NCI-H2227 (cell line): ENCODE data around the gene FAM20C.

Experiments used
- DNase-seq: peaks from one replicate; lab custom pipeline; 2025; ENCODE audit not compliant: unreplicated experiment; lab: John Stamatoyannopoulos, UW

Gene FAM20C

DNA sequence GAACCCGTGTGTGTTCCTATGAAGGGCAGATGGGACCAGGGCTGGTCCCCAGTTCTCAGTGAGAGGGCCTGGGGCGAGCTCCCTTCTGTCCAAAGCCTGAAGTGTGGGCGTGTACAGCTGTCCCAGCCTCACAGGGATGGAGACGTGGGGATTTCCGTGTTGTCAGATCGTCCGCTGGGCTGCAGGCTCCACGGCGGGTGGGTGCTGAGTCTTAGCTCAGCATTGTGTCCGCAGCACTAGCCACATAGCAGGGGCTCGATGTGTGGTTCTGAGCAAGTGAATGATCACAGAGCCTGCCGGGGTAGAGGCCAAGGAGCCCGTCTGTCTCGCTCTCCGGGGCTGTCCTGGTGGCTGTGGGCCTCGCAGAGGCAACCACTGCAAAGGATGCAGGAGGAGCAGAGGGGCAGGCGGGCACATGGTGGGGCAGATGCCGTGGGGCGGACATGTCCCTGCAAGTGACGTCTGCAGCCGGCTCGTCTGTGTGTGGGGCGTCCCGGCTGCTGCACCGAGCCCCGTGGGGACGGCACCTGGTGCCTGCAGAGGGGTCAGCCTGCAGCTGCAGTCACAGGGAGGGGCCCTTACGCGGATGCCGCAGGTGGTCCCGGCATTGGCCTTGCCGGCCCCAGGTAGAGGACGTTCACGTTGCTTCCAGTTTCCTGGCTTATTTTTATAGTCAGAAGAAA is 30.9 kb downstream of the FAM20C start:
- no peak for DNase-seq

DNA sequence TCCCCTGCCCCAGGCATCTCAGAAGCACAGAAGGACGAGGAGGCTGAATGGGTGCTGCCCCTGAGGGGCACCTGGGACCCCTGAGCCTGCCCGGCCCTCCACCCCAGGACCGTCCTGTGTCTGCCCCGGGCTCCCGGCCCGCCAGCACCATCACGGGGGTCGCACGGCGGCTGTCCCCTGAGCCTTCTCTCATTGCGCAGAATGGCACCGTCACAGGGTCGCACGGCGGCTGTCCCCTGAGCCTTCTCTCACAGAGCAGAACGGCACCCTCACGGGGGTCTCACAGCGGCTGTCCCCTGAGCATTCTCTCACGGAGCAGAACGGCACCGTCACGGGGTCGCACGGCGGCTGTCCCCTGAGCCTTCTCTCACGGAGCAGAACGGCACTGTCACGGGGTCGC is 31.5 kb downstream of the FAM20C start:
- DNase-seq = no peak

DNA sequence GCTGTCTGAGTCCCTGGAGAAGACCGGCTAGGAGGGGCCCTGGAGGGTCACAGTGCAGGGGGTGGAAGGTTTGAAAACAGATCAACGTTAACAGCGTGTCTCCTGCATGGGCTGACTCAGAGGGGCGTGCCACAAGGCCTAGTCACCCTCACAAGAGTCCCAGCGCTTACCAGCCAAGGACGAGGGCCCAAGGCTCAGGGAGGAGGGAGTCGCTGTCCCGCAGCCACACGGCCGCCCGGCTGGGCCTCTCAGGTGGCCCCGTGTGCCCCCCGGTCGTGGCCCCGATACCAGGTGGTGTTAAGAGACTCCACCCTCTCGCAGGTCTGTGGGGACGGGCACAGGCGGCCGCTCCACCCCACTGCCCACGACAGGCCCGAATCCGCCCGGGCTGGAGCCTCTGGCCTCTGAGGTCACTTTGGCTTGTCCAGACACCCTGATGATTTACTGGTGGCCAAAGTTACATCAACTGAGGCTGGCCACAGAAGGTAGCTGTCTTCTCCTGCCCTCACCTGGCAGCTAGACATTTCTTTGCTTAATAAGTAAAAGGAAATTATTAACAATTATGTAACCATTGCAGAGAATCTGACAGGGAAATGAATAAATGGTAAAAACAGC is 34.0 kb downstream of the FAM20C start:
- no peak for DNase-seq

DNA sequence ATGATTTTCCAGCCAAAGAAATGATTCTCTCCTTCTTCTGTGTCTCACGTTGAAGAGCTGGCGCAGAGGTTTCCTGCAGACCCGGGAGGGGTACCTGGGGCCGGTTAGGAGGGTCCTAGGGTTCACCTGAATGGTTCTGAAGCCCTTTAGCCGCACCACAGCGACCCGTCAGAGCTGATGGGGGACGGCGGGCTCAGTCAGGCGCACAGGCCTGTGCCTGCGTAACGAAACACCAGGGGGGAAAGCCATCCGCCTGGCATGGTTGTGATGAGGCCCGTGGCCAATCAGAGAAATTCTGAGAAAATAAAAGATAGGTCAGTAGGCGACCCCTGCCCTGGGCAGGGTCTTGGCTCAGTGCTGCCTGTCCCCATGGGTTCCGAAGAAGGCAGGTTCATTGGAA is 35.6 kb downstream of the FAM20C start:
- no peak for DNase-seq

DNA sequence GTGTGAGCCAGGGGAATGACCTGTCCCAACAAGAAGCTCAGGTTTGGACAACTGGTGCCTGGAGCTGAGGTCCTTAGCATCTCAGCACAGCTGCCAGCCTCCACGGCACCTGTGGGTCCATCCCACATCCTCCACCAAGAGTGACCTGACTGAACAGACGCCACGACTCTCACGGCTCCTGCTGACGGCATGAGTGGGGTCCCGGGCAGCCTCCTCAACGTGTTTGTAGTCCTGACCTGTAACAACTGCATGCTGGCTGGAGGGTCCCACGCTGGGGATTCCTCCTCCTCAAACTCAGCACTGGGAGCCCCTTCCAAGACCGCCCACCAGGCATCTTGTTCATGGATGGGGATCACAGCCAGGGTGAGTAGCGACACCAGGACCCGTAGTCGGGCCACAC is 36.2 kb downstream of the FAM20C start:
- DNase-seq = no peak

DNA sequence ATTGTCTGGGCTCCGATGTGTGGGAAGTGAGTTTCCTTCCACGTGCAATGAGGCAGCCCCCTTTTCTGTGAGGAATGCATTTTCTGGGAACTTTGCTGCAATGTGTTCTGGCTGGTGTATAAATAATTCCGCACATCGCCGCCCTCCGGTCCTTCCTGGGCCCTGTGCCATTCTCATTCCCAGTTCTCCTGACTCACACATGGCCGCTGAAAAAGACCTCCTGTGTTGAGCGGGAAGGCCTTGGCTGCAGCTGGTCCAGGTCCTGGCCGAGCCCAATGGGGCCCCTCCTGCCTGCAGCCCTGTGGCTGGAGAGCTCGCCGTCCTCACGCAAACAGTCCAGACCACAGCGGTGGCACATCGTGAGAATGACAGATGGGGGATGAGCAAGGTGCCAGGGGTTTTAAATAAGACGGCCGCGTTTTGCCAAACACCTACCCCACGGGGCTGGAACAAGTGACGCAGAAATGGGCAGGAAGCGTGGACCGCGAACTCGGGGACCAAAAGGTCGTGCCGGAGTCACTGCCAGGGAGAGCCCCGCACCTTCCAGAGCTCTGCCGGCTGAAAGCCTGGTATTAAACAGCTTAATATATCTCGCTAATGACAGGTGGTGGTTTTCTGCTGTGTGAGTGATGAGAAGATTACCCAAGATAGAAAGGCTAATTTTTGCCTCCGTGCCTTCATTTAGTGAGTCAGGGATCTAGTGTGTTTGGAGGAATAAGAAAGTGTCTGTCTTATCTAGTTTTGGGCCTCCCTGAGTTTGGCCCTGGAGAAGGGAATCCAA is 37.0 kb downstream of the FAM20C start:
- no peak for DNase-seq

DNA sequence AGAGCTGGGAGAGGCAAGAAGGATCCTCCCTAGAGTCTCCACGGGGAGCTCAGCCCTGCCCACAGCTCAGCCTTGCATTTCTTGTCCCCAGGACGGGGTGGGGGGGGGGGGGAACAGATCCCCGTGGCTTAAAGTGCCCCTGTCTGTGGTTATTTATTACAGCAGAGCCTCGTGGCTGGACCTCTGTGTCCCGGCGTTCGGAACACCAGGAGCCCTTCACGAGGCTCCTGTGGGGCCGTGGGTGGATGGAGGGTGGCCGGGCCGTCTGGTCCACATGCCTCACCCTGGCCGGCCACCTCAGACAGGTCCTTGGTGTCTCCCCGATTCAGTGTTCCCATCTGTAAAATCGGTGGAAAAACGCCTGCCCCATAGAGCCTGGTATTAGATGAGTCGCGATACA is 37.9 kb downstream of the FAM20C start:
- DNase-seq = no peak

DNA sequence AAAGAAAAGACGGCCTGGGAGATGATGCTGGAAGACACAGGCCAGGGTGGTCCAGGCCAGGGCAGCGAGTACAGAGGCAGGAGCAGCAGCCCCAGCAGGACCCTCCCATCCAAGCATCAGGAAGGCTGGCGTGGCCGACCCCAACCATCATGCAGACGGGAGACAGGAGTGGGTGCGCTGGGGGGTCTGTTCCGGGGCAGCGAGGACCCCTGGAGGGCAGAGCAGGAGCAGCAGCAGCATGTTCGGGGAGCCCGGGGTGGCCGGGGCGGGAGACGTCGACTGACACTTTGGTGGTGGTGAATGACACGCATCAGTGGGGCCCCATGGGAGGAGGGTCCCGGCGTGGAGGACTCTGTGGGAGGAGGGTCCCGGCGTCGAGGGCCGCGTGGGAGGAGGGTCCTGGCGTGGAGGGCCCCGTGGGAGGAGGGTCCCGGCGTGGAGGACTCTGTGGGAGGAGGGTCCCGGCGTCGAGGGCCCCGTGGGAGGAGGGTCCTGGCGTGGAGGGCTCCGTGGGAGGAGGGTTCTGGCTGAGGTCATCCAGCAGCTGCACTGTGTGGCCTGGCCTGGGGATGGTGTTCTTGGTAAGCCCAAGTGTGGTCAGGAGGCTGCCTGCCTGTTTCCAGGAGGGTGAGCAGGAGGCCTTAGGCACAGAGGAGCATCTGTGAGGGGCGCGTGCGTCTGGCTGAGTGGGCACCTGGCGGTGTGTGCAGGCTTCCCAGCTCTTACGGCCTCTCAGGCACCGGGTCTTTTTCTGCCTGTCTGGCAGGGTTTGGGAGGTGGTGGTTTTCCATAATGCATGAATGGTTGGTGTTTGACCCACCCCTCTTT is 38.9 kb downstream of the FAM20C start:
- DNase-seq = no peak

DNA sequence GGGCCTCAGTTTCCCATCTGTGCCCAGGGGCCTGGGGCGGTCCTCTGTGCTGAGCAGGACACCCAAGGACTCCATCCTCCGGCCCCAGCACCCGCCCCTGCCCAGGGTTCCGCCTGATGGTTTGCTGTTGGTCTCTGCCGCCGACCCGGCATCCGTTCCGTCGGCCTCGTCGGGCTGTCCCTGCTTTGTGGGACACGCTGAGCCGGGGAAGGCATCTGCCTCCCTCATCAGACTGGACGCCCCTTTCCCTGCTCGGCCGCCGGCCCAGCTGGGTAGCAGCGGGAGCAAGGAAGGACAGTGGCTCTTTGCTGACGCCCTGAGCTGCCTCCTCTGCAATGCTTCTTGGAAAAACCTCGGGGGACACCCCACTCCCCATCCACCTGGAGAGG is 39.5 kb downstream of the FAM20C start:
- DNase-seq = no peak

DNA sequence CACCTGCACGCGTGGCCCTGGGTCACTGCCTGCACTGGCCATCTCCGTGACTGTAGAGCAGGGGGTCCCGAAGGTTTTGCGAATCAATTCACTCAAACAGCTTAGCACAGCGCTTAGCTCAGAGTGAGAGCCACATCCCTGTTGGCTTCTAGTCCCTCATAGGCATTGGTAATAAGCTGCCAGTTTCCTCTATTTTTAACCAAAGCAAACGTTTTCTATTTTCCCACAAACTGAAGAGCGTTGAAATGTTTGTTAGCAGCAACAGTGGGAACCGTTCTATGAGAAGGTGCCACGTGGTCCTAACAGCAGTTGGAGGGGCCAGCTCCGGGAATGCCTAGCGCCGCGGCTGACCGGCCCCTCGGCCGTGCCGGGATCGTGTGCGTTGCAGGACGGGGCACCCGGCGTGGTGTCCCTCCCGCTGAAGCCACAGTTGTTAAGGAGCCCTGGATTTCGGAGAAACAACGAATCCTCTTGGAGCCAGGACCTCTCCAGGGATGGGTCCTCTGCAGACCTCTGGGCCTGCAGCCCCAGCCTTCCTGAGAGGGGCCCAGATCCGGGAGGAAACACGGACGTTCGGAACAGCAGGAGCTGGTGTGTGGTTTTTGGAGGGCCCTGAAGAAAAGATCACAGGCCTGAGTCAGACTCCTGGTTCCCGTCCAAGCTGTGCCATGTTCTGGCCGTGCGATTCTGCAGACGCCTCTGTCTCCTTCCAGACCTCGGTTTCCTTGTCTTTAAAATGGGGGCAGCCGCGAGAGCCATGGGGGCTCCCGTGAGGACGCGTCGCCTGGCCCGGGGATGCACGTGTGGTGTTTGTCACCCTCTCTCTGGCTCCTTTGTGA is 40.3 kb downstream of the FAM20C start:
- no peak for DNase-seq

DNA sequence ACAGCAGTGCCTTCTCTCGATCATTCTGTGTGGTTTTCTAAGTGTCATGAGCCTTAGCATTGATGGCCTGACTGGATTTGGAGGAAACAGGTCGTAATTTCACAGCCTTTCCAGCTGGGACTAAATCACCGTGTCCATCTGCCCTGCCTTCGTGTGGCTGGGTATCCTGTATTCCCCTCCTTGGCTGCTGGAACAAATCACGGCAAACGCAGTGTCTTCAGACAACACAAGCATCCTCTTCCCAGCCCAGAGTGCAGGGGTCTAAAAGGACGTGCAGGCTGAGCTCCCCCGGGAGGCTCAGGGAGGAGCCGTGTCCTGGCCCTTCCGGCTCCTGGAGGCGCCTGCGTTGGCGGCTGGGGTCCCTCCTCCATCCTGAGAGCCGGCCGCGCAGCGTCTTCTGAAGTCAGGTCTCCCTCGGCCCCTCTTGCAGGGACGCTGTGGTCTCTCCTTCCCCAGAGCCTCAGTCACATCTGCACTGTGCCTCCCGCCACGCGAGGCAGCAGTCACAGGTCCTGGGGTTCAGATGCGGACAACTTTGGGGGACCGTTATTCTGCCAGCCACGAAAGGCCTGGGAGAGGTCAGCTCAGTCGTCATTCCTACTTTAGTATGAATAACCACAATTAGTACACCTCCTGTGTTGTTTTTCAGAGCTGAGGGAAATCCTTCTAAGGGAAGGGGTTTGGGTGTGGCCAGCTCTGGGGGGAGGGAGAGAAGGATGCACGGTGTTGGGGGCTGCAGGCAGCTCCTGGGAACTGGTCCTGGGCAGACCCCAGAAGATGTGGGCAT is 41.1 kb downstream of the FAM20C start:
- DNase-seq = no peak

DNA sequence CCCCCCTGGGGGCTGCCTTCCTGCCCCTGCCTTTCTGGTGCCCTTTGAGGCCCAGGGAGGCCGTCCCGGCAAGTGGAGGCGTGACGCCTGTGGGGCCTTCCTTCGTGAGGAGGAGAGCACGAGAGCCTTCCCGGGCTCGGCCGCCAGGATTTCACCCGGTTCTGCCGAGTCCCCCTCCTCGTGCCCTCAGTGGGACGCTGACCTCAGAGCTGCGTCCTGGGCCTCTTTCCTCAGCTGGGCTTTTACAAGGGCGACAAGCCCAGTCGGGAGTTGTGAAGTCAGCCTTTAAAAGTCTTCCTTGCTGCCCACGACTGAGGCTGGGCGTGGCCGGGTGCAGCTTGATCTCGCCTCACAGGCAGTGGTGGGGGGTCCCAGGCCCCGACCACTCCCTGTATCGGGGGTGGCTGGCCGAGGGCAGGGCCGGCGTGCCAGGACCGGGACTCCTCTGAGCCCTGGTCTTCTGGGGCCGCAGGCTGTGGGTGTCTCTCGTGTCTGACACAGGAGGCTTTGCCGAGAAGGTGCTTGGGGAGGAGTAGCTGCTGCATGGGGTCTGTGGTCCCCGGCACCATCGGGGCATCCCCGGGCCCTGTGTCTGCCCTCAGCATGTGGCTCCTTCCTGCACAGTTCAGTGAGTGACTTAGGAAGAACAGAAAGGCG is 41.8 kb downstream of the FAM20C start:
- no peak for DNase-seq

DNA sequence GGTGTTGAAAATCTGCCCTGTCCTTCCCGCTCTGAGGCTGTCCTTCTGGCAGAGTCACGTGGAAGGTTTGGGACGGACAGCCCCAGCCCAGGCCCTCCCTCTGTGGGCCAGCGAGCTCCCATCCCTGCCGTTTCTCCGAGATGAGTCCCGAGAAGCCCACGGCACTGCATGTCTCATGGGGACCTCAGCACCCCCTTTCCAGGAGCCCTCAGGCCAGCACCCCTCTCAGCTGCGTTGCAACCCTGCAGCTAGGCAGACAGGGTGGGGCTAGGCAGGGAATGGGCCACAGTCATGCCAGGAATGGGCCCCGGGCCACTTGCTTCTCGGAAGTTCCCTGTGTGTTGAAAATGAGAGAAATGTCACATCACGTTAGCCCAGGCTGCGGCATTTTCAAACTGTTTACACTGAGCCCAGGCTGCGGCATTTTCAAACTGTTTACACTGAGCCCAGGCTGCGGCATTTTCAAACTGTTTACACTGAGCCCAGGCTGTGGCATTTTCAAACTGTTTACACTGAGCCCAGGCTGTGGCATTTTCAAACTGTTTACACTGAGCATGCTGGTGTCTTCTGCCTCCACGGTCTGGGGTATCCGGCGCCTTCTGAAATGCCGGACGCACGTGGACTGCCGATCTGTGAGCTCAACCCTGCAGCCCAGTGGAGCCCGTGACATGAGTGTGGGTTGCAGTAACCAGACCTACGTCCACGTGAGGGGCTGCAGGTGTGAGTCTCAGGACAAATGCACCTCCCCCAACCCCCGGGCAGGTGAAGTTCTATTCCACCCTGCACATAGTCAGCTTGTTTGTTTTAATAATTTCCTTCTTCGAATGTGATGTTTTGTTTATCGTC is 42.6 kb downstream of the FAM20C start:
- DNase-seq = no peak

DNA sequence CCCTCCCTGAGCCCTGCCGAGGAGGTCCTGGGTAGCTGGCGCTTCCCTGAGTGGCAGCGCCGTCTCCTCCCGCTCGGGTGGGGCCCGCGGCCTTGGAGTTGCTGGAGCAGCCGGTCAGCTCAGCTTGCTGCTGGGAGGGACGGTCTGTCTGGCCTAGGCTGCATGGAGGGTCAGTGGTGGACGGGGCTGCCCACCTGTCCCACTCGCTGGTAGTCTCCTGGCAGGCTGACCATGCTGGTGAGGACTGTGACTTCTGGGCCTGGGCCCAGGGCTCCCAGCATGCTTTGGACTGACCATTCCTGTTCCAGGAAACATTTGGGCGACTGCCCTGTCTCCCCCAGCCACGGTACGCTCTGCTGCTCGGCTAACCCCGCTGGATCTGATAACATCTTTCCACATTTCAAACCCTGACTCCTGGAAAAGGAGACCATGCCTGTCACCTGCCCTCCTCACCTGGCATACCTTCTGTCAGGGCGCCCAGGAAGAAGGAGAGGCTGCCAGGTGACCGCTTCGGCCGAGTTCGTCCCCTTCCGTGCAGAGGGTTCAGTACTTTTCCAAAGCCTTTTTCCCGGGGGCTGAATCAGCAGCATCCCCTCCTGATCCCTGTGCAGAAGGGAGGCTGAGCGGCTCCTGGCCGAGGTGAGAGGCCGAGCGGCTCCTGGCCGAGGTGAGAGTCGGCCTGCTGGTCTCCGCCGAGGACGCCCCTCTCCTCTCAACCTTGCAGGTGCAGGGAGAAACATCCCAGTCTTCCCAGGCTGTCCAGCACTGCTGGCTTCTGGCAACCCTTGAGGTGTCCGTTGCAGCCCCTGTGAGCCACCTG is 43.4 kb downstream of the FAM20C start:
- no peak for DNase-seq

DNA sequence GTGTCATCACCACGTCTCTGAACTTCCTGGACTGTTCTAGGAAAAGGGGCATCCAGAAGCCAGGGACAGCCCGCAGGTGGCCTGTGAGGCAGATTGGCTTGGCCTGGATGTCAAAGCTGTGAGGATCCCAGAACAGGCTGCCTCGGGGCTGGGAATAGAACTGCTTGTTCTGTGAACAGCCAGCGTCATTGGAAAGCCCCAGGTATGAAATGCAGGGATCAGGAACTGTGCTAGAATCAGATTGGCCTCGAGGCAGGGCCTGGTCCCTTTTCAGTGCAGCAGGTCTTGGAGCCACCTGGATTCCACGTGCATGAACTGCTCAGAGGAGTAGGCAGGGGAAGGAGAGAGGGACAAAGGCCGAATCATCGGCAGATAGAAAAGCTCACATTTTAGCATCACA is 44.6 kb downstream of the FAM20C start:
- no peak for DNase-seq

DNA sequence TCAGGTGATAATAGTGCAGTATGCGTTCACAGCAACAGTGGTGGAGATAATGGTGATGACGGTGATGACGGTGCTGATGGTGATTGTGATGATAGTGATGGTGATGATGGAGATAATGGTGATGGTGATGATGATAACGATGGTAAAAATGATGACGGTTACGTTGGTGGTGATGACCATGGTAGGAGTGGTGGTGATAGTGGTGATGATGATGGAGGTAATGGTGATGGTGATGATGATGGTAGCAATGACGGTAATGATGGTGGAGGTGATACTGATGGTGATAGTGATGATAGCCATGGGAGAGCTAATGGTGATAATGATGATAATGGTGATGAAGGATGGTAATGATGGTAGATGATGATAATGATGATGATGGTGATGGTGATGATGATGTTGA is 45.0 kb downstream of the FAM20C start:
- DNase-seq = no peak

DNA sequence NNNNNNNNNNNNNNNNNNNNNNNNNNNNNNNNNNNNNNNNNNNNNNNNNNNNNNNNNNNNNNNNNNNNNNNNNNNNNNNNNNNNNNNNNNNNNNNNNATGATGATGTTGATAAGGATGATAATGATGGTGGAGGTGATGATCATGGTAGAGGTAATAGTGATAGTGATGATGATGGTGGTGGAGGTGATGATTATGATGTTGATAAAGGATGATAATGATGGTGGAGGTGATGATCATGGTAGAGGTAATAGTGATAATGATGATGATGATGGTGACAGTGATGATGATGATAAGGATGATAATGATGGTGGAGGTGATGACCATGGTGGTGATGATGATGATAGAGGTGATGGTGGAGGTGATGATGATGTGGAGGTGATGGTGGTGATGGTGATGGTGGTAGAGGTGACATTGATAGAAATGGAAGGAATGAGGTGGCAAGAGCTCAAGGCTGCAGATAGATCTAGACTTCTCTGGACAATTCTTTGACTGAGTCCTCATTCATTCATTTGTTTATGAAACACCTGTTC is 47.8 kb downstream of the FAM20C start:
- DNase-seq = no peak
